Neural cell (in vitro differentiated cells): Measurements from ENCODE around the gene CERS3. TPM values are rescaled to one million over a fixed set of nuclear protein-coding genes. Genes with fewer than 3 reads are reported as not detected.

ENCODE experiments used
- H2AFZ ChIP-seq: fragments of 200-600, 300-800 bp; sonication (generic), shearing (Covaris generic); 2 replicates; pipeline ENCODE4 v1.6.0; 2014; ENCODE audit warnings: low read depth, mild to moderate bottlenecking, antibody characterized with exemption, low read length, moderate library complexity
- H3F3A ChIP-seq: fragments of 200-600 bp; shearing (Covaris generic); 2 replicates; pipeline ENCODE4 v1.6.1; 2016; ENCODE audit warnings: mild to moderate bottlenecking, moderate library complexity, mixed read lengths, antibody characterized with exemption, low read length; ENCODE audit not compliant: insufficient read depth, poor library complexity, severe bottlenecking
- H3K27ac ChIP-seq: fragments of 200-600, 300-800 bp; sonication (generic), shearing (Covaris generic); 2 replicates; pipeline ENCODE4 v1.5.1; 2014; ENCODE audit warnings: mild to moderate bottlenecking, low read length, moderate library complexity
- H3K27me3 ChIP-seq: fragments of 300-800, 200-600 bp; sonication (generic), shearing (Covaris generic); 2 replicates; pipeline ENCODE4 v1.6.0; 2014; ENCODE audit warnings: mild to moderate bottlenecking, low read depth, low read length, moderate library complexity; ENCODE audit not compliant: insufficient read depth
- H3K36me3 ChIP-seq: fragments of 300-800, 200-600 bp; sonication (generic), shearing (Covaris generic); 2 replicates; pipeline ENCODE4 v1.5.1; 2014; ENCODE audit warnings: mild to moderate bottlenecking, antibody characterized with exemption, low read length, moderate library complexity; ENCODE audit not compliant: insufficient read depth
- H3K4me2 ChIP-seq: fragments of 300-800, 200-600 bp; sonication (generic), shearing (Covaris generic); 2 replicates; pipeline ENCODE4 v1.6.0; 2014; ENCODE audit warnings: mild to moderate bottlenecking, low read length
- H3K4me3 ChIP-seq: fragments of 300-800, 200-600 bp; sonication (generic), shearing (Covaris generic); 2 replicates; pipeline ENCODE4 v1.5.1; 2014; ENCODE audit warnings: mild to moderate bottlenecking, low read length, moderate library complexity
- H3K79me2 ChIP-seq: fragments of 200-600 bp; shearing (Covaris generic); replicated peaks from 2 replicates; pipeline ENCODE4 v1.6.0; 2014; ENCODE audit warnings: mild to moderate bottlenecking, low read length, moderate library complexity; ENCODE audit not compliant: insufficient read depth
- H3K9ac ChIP-seq: fragments of 300-800, 200-600 bp; sonication (generic), shearing (Covaris generic); 2 replicates; pipeline ENCODE4 v1.6.1; 2016; ENCODE audit warnings: mild to moderate bottlenecking, low read length, mixed read lengths
- H3K9me2 ChIP-seq: fragments of 200-600 bp; shearing (Covaris generic); 2 replicates; pipeline ENCODE4 v1.6.1; 2016; ENCODE audit warnings: mild to moderate bottlenecking, low read length, mixed read lengths; ENCODE audit not compliant: insufficient read depth
- H3K9me3 ChIP-seq: fragments of 200-600, 300-800 bp; sonication (generic), shearing (Covaris generic); 2 replicates; pipeline ENCODE4 v1.6.1; 2016; ENCODE audit warnings: mild to moderate bottlenecking, mixed run types, low read length, moderate library complexity, mixed read lengths
- H4K20me1 ChIP-seq: fragments of 200-600 bp; shearing (Covaris generic); 2 replicates; pipeline ENCODE4 v1.6.1; 2016; ENCODE audit warnings: mild to moderate bottlenecking, mixed run types; ENCODE audit not compliant: insufficient read depth
- EP300 ChIP-seq: fragments of 450-650 bp; conservative IDR thresholded peaks from 2 replicates; pipeline ENCODE4 v1.6.1; 2014; ENCODE audit warnings: antibody characterized with exemption, mild to moderate bottlenecking, moderate library complexity; ENCODE audit not compliant: poor library complexity, severe bottlenecking
- EZH2 ChIP-seq: fragments of 200-600, 300-800 bp; shearing (Covaris generic), sonication (generic); IDR thresholded peaks from 2 replicates; pipeline ENCODE4 v1.6.1; 2014; ENCODE audit warnings: antibody characterized with exemption, low read length, borderline replicate concordance, mild to moderate bottlenecking; ENCODE audit not compliant: insufficient read depth, poor library complexity, severe bottlenecking
- MXI1 ChIP-seq: fragments of 450-650 bp; conservative IDR thresholded peaks from 2 replicates; pipeline ENCODE4 v1.6.1; 2014; ENCODE audit warnings: antibody characterized with exemption, mild to moderate bottlenecking; ENCODE audit not compliant: poor library complexity, severe bottlenecking
- POLR2AphosphoS5 ChIP-seq: IDR thresholded peaks from 2 replicates; pipeline ENCODE4 v1.6.1; 2012
- RAD21 ChIP-seq: fragments of 450-650 bp; conservative IDR thresholded peaks from 2 replicates; pipeline ENCODE4 v1.6.1; 2014; ENCODE audit warnings: antibody characterized with exemption, mild to moderate bottlenecking, moderate library complexity
- REST ChIP-seq: IDR thresholded peaks from 2 replicates; pipeline ENCODE4 v1.6.1; 2012; ENCODE audit warnings: borderline replicate concordance
- SMC3 ChIP-seq: fragments of 450-650 bp; conservative IDR thresholded peaks from 2 replicates; pipeline ENCODE4 v1.6.1; 2014; ENCODE audit warnings: antibody characterized with exemption, mild to moderate bottlenecking, moderate library complexity; ENCODE audit not compliant: poor library complexity
- TAF1 ChIP-seq: IDR thresholded peaks from 2 replicates; pipeline ENCODE4 v1.6.1; 2012; ENCODE audit warnings: low read depth
- polyA plus RNA-seq: library from polyadenylated mRNA; depleted of rRNA; stranded (reverse); fragments of >200 nt; gene quantifications from 2 replicates; pipeline ENCODE4 v1.2.3, GENCODE V29; 2014
- TF ChIP-seq, protein P1 (sequence below): fragments of 450-650 bp; IDR thresholded peaks from 2 replicates; pipeline ENCODE4 v1.5.1; 2014; ENCODE audit warnings: antibody characterized with exemption, mild to moderate bottlenecking, moderate library complexity; ENCODE audit not compliant: poor library complexity, severe bottlenecking

CERS3 gene
- polyA plus RNA-seq, 1 donor from 2014 or later = 0.27 TPM

GRCh38 chr15:100572362-100572983 is 43.7 kb upstream of the CERS3 start:
- TF ChIP-seq REST (no peak), POLR2AphosphoS5 (no peak), EP300 (no peak), TAF1 (no peak), EZH2 (no peak), RAD21 (peak; percentile 64), MXI1 (no peak), SMC3 (peak; percentile 72)
- TF ChIP-seq, protein P1, sequence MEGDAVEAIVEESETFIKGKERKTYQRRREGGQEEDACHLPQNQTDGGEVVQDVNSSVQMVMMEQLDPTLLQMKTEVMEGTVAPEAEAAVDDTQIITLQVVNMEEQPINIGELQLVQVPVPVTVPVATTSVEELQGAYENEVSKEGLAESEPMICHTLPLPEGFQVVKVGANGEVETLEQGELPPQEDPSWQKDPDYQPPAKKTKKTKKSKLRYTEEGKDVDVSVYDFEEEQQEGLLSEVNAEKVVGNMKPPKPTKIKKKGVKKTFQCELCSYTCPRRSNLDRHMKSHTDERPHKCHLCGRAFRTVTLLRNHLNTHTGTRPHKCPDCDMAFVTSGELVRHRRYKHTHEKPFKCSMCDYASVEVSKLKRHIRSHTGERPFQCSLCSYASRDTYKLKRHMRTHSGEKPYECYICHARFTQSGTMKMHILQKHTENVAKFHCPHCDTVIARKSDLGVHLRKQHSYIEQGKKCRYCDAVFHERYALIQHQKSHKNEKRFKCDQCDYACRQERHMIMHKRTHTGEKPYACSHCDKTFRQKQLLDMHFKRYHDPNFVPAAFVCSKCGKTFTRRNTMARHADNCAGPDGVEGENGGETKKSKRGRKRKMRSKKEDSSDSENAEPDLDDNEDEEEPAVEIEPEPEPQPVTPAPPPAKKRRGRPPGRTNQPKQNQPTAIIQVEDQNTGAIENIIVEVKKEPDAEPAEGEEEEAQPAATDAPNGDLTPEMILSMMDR = peak; percentile 68

GRCh38 chr15:100571592-100572167 is 42.9 kb upstream of the CERS3 start:
- TF ChIP-seq RAD21 (no peak), REST (no peak), SMC3 (no peak), MXI1 (no peak), EP300 (no peak)
- no peaks in the 10 kb centered on the region for H3K9me3 ChIP-seq
- no peak overlapping the region for H3K4me2 ChIP-seq
- H3F3A ChIP-seq = peaks cover 4% of the 10 kb centered on the region
- no peaks in the 10 kb centered on the region for H3K36me3 ChIP-seq
- no peak overlapping the region for H2AFZ ChIP-seq
- no peak overlapping the region for H3K9ac ChIP-seq
- H3K27ac ChIP-seq = no peak overlapping the region
- no peaks in the 10 kb centered on the region for H3K27me3 ChIP-seq
- H3K4me3 ChIP-seq = no peak overlapping the region
- no peaks in the 10 kb centered on the region for H4K20me1 ChIP-seq
- no peaks in the 10 kb centered on the region for H3K9me2 ChIP-seq
- no peaks in the 10 kb centered on the region for H3K79me2 ChIP-seq

More at GRCh38 chr15:100572362-100572983, 43.7 kb upstream of the CERS3 start:
- Histone ChIP-seq H3F3A (peaks cover 3% of the 10 kb centered on the region), H3K4me3 (no peak overlapping the region), H3K9me3 (no peaks in the 10 kb centered on the region), H3K9ac (no peak overlapping the region), H3K4me2 (no peak overlapping the region), H2AFZ (no peak overlapping the region), H3K9me2 (no peaks in the 10 kb centered on the region), H3K79me2 (no peaks in the 10 kb centered on the region), H3K27ac (no peak overlapping the region), H4K20me1 (no peaks in the 10 kb centered on the region), H3K36me3 (no peaks in the 10 kb centered on the region), H3K27me3 (no peaks in the 10 kb centered on the region)
